Thyroid gland (tissue), 4 donors: ENCODE measurements around the gene ABCC8. TPM values are rescaled to one million over a fixed set of nuclear protein-coding genes. Genes with fewer than 3 reads are reported as not detected.

Source experiments
- DNase-seq, 2 donors: peaks; one replicate each; pipeline ENCODE4 v3.0.0-alpha.2; 2019
- H3K27ac ChIP-seq, 3 donors: fragments of 200-600 bp; sonication (generic); 1 replicate in 2 of 3; 2 replicates in 1 of 3; pipeline ENCODE4 v1.5.1; 2016 to 2019; ENCODE audit warnings: mild to moderate bottlenecking in 1 of 3, moderate library complexity in 1 of 3
- H3K27me3 ChIP-seq: fragments of 200-600 bp; sonication (generic); one replicate; pipeline ENCODE4 v1.5.1; 2019
- H3K36me3 ChIP-seq, 2 donors: fragments of 200-600 bp; sonication (generic); one replicate each; pipeline ENCODE4 v1.5.1; 2016 to 2019
- H3K4me1 ChIP-seq, 2 donors: fragments of 200-600 bp; sonication (generic); one replicate each; pipeline ENCODE4 v1.5.1; 2017 to 2019
- H3K4me3 ChIP-seq, 3 donors: fragments of 200-600 bp; sonication (generic); replicated peaks in 1 of 3; 1 replicate in 2 of 3; 2 replicates in 1 of 3; pipeline ENCODE4 v1.5.1; 2016; ENCODE audit warnings: mild to moderate bottlenecking in 1 of 3
- H3K9me3 ChIP-seq: fragments of 200-600 bp; sonication (generic); one replicate; pipeline ENCODE4 v1.5.1; 2017
- CTCF ChIP-seq, 6 experiments: fragments of 200-600 bp in 3 of 6; fragments of 450-650 bp in 3 of 6; sonication (generic) in 3 of 6; IDR thresholded peaks; one replicate each; pipeline ENCODE4 v1.5.1; 2016 to 2019; ENCODE audit warnings: antibody characterized with exemption in 6 of 6, mild to moderate bottlenecking in 2 of 6, inconsistent platforms in 1 of 6, moderate library complexity in 1 of 6
- POLR2A ChIP-seq, 2 donors: fragments of 450-650 bp; IDR thresholded peaks; one replicate each; pipeline ENCODE4 v1.6.1; 2017; ENCODE audit warnings: antibody characterized with exemption in 2 of 2, mild to moderate bottlenecking in 2 of 2, moderate library complexity in 1 of 2
- WGBS, 2 donors: methylation state at CpG; one replicate each; pipeline ENCODE4 v1.1.5; 2017; 5-methylcytosine and 5-hydroxymethylcytosine counted together
- intact Hi-C: fragments of 100-400 bp; cut with DNase I; formaldehyde crosslinking; loops from one replicate; pipeline ENCODE4 v1.15.1; 2023
- total RNA-seq, 4 donors: library from RNA; depleted of rRNA; stranded (reverse); fragments of >200 nt; gene quantifications; one replicate each; pipeline ENCODE4 v1.2.3, GENCODE V29; 2016

ABCC8 gene
- total RNA-seq, 4 donors from 2014 or later, result 10.9 to 19.1 (median 15.1) TPM

GRCh38 chr11:17392872-17393271, 83.8 kb downstream of the ABCC8 start:
- Histone ChIP-seq H3K4me3 (no peak overlapping the region), H3K27ac (no peak overlapping the region), H3K36me3 (no peaks in the 10 kb centered on the region), H3K27me3 (no peaks in the 10 kb centered on the region), H3K9me3 (no peaks in the 10 kb centered on the region), H3K4me1 (peaks cover 13 to 25% of the 10 kb centered on the region in 2 donors)
- 81 to 82% methylated on average over 7 to 12 of the region's 14 CpGs for WGBS, 2 donors
- no peak for TF ChIP-seq POLR2A (IDR thresholded peaks at IDR 0.05)
- no peak for TF ChIP-seq CTCF (IDR thresholded peaks at IDR 0.05)
- DNase-seq, result no peak
- intact Hi-C loops, result no loop called here

GRCh38 chr11:17391493-17392355, 84.9 kb downstream of the ABCC8 start:
- 90 to 93% methylated on average over 3 of the region's 3 CpGs for WGBS, 2 donors
- intact Hi-C loops, result no loop called here
- DNase-seq, result no peak
- Histone ChIP-seq H3K27me3 (no peaks in the 10 kb centered on the region), H3K27ac (no peak overlapping the region), H3K4me1 (peaks cover 13 to 28% of the 10 kb centered on the region in 2 donors), H3K36me3 (no peaks in the 10 kb centered on the region), H3K4me3 (no peak overlapping the region), H3K9me3 (no peaks in the 10 kb centered on the region)
- TF ChIP-seq CTCF (IDR thresholded peaks at IDR 0.05) (no peak), POLR2A (IDR thresholded peaks at IDR 0.05) (no peak)

- no peaks in the 10 kb centered on the region for H3K36me3 ChIP-seq
- H3K4me3 ChIP-seq, result no peak overlapping the region
- no peaks in the 10 kb centered on the region for H3K9me3 ChIP-seq
- DNase-seq, result no peak
- no peak for TF ChIP-seq POLR2A (IDR thresholded peaks at IDR 0.05)
- WGBS, 2 donors, result 54 to 58% methylated on average over 10 of the region's 10 CpGs
- peak overlapping the region; percentile 19 to 66 (median 63) for H3K27ac ChIP-seq
- no peaks in the 10 kb centered on the region for H3K27me3 ChIP-seq
- intact Hi-C loops, result no loop called here
- H3K4me1 ChIP-seq, result peaks cover 23 to 37% of the 10 kb centered on the region in 2 donors
Observed at GRCh38 chr11:17389957-17390649, 86.5 kb downstream of the ABCC8 start.

- Histone ChIP-seq H3K27me3 (no peaks in the 10 kb centered on the region), H3K9me3 (no peaks in the 10 kb centered on the region), H3K4me3 (peak overlapping the region in 1 of 3 donors; percentile 36), H3K36me3 (no peaks in the 10 kb centered on the region), H3K27ac (peak overlapping the region; percentile 19 to 66 (median 63)), H3K4me1 (peaks cover 17 to 30% of the 10 kb centered on the region in 2 donors)
- intact Hi-C loops, result no loop called here
- DNase-seq, result peak; percentile 95 to 96
- TF ChIP-seq POLR2A (IDR thresholded peaks at IDR 0.05) (peak in 1 of 2 donors; percentile 37), CTCF (IDR thresholded peaks at IDR 0.05) (peak in 5 of 6 experiments; percentile 58 to 90 (median 69))
- WGBS, 2 donors, result 4 to 10% methylated on average over 17 to 33 of the region's 55 CpGs
Observed at GRCh38 chr11:17389211-17389956, 87.3 kb downstream of the ABCC8 start.

GRCh38 chr11:17388609-17389210, 87.9 kb downstream of the ABCC8 start, which contains the start of gene KCNJ11:
Gene KCNJ11 (minus strand): TSS chr11:17388659. CDS start chr11:17388091, 568 bp downstream.
- H3K27me3 ChIP-seq, result no peaks in the 10 kb centered on the region
- intact Hi-C loops, result no loop called here
- H3K4me3 ChIP-seq, result peak within 1 kb of the TSS; percentile 19 to 49 (median 36)
- TF ChIP-seq POLR2A (IDR thresholded peaks at IDR 0.05) (no peak), CTCF (IDR thresholded peaks at IDR 0.05) (no peak)
- H3K9me3 ChIP-seq, result no peaks in the 10 kb centered on the region
- DNase-seq, result peak; percentile 48 to 51
- WGBS, 2 donors, result 4 to 5% methylated on average over 21 to 28 of the region's 53 CpGs
- peak within 1 kb of the TSS; percentile 19 to 66 (median 63) for H3K27ac ChIP-seq
- peaks cover 17 to 30% of the 10 kb centered on the region in 2 donors for H3K4me1 ChIP-seq
- H3K36me3 ChIP-seq, result no peaks in the 10 kb centered on the region
